Ecto neural progenitor cell (in vitro differentiated cells): ENCODE results near the gene ATP5MC3.
A peak's percentile ranks its signal among the peaks of the same experiment; 100 is the strongest.
"Not testable (repeated sequence)": the region's sequence is repeated elsewhere in the genome, so short reads cannot be mapped to it uniquely, and the experiment has no call there.

Source experiments
- DNase-seq: peaks from one replicate; pipeline ENCODE4 v3.0.0-alpha.2; 2018; ENCODE audit warnings: low spot score

Gene ATP5MC3

GRCh38 chr2:175181104-175181876 is at the start of gene ATP5MC3:
Gene ATP5MC3 (minus strand): TSS chr2:175181710. CDS start chr2:175181393, 317 bp downstream.
- peak; percentile 93 for DNase-seq

- DNase-seq, result not testable (repeated sequence)
Observed at GRCh38 chr2:175228601-175229000, 47.1 kb upstream of the ATP5MC3 start.

DNA sequence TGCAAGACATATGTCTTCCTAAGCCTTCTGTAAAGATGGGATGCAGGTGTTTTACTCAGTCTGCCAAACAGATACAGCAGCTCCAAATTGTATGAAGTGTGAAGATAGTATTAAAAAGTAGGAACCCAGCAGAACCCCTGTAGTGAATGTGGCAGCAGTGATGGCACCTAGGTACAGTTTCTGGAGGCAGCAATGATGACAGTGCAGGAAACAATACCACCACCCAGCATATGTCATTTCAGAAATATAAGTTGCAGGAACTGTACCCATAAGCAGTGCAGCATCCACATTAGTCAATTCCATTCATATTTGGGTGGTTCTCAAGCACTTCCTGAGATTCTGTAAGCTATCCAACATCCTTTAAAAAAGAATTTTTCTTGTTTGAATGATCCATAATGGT is 46.7 kb upstream of the ATP5MC3 start:
- DNase-seq, result no peak

GRCh38 chr2:175227393-175227792 is 45.9 kb upstream of the ATP5MC3 start:
- DNase-seq, result no peak

DNA sequence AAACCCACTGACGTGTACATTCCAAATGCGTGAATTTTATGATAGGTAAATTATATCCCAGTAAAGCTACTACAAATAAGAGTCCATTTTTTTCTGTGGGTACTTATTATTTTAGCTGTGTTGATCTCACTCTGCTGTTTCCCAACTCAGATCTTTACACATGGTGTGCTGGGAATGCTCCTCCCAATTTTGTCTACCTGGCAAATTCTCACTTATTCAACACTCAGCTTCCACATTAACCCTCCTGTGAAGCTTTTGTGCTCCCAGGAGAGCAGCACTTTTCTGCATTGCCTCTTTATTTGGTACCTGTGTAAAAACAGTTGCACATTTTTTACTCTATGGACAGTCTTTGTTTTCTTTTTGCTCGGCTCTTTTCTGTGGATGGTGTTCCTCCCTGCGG is 38.6 kb upstream of the ATP5MC3 start:
- no peak for DNase-seq

GRCh38 chr2:175218551-175218950 is 37.0 kb upstream of the ATP5MC3 start:
- DNase-seq, result no peak

DNA sequence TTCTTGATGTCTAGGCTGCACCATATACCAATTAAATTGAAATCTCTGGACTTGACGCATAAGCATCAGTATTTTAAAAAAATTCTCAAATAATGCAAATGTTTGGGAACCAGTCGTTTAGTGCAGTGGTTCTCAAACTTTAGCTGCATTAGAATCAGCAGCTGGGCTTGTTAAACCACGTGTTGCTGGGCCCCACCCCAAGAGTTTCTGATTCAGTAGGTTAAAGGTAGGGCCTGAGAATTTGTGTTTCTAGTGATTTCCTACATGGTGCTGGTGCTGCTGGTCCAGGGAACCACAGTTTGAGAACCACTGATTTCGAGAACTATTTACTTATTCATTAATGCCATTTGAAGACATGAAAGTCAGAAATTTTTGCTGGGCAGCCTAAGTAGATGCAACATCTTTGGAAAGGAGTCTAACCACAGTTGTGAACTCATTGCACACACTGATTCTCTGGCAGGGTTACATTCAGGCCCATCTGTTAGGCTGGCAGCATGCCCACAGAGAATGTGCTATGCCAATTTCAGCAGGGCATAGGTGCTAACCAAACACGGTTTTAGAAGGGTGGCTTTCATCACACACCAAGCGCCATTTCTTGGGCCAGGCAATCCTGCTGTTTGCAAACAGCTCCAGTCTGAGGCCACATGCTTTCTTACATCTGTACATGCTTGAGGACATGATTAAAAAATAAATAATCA is 26.4 kb upstream of the ATP5MC3 start:
- no peak for DNase-seq

DNA sequence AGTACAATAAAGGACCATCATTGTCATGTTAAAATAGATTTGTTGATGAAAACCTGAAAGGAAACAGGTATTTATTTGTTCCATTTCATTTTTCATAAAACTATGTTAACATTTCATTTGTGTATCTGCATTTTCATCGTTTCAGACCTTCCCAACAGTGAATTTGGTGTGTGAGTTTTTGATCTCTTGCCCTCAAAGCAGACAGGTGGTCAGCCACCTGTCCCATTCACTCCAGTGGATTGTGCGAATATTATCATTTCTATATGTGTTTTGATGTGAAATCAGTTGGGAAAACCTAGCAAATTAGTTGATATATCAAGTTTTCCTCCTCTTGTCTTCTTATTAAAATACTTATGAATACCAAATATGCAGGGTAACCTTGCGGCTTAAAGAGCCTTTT is 25.4 kb upstream of the ATP5MC3 start:
- no peak for DNase-seq

GRCh38 chr2:175205523-175205922 is 24.0 kb upstream of the ATP5MC3 start:
- no peak for DNase-seq

GRCh38 chr2:175203621-175204496 is 22.3 kb upstream of the ATP5MC3 start:
- peak; percentile 69 for DNase-seq

DNA sequence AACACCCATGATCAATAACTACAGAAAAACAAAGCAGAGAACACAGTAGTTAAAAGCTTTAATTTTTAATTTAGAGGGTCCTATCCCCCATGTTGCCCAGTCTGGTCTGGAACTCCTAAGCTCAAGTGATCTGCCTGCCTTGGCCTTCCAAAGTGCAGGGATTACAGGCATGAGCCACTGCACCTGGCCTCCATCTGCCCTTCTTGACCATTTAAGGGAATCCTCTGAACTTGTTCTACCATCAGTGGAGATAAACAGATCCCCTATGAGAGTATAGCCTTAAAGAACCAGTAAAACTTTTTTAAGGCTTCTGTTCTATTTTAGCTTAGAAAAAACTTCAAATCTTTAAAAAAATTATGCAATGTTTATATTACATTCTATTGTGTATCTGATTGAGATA is 13.5 kb upstream of the ATP5MC3 start:
- DNase-seq, result no peak

DNA sequence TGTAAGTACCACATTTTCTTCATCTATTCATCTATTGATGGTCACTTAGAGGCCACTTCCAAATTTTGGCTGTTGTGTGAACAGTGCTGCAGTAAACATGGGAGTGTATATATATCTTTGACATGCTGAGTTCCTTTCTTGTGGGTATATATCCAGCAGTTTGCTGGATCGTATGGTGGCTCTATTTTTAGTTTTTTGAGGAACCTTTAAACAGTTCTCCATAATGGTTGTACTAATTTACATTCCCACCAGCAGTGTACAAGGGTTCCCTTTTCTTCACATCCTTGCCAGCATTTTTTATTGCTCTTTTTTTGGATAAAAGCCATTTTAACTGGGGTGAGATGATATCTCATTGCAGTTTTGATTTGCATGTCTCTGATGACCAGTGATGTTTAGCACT is 7.3 kb upstream of the ATP5MC3 start:
- no peak for DNase-seq

DNA sequence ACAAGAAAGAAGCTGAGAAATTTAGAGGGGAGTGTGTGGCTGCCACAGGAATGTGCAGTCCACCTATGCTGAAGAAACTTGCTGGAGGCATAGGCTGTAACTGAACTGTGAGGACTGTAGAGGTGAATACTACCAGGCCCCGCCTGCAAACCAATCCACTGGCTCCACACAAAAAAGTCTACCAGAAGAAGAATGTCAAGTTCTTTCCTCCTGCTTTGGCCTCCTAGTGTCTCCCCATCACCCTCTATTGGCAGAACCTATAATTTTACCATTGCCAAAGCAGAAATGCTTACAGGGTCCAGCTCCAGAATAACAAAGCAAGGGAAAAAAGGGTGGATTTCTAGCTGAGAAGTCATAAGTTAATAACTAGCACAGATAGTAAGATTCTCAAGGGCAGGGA is 5.9 kb upstream of the ATP5MC3 start:
- no peak for DNase-seq

DNA sequence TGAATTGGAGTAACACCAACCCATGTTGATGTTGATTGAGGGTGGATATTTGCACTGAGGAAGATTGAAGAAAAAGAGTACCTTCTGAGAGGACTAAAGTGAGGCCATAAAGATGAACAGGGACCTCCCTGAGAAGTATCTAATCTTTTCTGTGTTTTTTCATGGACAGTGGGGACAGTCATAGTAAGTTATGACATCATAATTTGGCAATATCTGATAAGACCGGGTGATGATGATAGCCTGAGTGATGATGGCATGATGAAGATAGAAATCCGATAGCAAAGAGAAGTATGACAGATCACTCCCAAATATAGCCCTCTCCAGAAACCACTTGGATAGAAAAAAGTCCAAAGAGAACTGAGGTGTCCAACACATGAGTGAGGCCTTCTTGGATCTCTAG is 2.2 kb upstream of the ATP5MC3 start:
- no peak for DNase-seq

- no peak for DNase-seq
Observed at GRCh38 chr2:175181877-175182308, 383 bp upstream of the ATP5MC3 start.

- peak; percentile 57 for DNase-seq
Observed at GRCh38 chr2:175180701-175181103, 808 bp downstream of the ATP5MC3 start.

DNA sequence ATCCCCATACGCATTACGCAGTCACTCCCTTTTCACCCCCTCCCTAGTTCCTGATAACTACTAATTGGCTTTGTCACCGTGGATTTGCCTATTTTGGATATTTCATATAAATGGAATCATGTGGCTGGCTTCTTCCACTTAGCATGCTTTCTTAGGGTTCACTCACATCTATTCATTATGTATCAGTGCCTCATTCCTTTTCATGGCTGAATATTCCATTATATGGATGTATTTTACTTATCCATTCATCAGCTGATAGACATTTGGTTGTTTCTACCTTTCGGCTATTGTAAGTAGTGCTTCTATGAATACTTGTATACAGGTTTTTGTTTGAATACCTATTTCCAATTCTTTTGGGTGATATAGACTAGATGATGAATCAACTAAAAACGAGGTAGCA is 4.9 kb downstream of the ATP5MC3 start:
- DNase-seq, result no peak

DNA sequence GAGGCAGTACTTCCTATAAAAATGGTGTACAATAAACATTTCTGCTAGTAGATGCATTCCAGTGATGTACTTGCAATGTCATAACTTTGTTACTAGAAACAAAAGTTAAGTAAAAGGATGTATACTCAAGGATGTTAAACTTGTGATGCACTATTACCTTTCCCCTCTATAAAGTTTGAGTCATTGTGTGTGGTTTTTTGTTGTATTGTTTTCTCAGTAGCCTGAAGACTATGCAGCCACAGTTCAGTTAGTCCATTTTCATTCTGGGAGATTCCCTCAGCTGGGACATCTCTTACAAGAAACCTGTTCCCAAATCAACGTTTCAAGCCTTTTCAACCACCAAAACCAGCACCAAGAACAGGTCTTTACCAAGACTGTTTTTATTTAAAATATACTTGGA is 5.6 kb downstream of the ATP5MC3 start:
- DNase-seq, result no peak

GRCh38 chr2:175175320-175175719 is 6.2 kb downstream of the ATP5MC3 start:
- DNase-seq, result no peak

GRCh38 chr2:175170659-175171304 is 10.7 kb downstream of the ATP5MC3 start:
- DNase-seq, result no peak

DNA sequence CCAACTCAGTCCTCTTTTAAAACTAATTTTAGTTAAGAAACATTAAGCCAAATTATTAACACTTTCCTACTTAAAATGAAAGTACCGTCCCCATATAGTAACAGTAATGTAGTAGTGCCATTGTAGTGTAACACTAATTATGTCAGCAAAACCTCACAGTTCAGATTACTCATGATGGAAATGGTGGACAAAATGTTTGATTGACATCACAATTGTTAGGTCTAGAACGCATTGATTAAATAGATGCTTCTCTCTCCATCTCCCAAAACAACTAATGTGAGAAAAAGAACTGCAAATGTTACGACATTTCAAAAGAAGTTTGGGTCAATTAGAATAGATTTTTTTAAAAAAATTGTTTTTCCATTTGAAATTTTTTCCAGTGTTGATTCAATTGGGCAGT is 12.3 kb downstream of the ATP5MC3 start:
- no peak for DNase-seq

GRCh38 chr2:175168564-175168945 is 13.0 kb downstream of the ATP5MC3 start:
- no peak for DNase-seq
